ENCODE results near the gene HNF1B. TPM values are rescaled to one million over a fixed set of nuclear protein-coding genes. Genes with fewer than 3 reads are reported as not detected.
"Not testable (repeated sequence)": the region's sequence is repeated elsewhere in the genome, so short reads cannot be mapped to it uniquely, and the experiment has no call there.

Gene HNF1B
- total RNA-seq, 1 experiment from 2014 or later, result not detected

DNA sequence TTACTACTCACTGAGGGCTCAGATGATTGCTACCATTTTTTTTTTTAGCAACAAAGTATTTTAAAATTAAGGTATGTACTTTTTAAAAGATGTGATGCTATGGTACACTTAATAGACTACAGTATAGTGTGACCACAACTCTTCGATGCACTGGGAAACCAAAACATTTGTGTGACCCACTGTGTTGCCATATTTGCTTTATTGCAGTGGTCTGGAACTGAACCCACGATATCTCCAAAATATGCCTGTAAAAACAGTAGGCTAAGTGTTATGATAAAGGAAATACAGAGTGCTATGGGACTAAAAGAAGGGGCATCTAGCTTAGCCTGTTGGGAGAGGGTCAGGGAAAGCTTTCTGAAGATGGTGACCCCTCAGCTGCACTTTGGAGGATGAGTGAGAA is 41.6 kb upstream of the HNF1B start:
- Mint-ChIP-seq H3K27ac (ENCODE audit: low read depth, unreplicated experiment) (no peak overlapping the region), H3K9me3 (ENCODE audit: unreplicated experiment) (peaks cover 7% of the 10 kb centered on the region), H3K4me3 (ENCODE audit: unreplicated experiment) (no peak overlapping the region), H3K36me3 (ENCODE audit: insufficient read depth, unreplicated experiment) (no peaks in the 10 kb centered on the region), H3K27me3 (ENCODE audit: insufficient read depth, unreplicated experiment) (peaks cover 41% of the 10 kb centered on the region), H3K4me1 (ENCODE audit: insufficient read depth, unreplicated experiment) (no peaks in the 10 kb centered on the region)
- CTCF ChIA-PET, result no interaction called here
- TF ChIP-seq, protein P1, sequence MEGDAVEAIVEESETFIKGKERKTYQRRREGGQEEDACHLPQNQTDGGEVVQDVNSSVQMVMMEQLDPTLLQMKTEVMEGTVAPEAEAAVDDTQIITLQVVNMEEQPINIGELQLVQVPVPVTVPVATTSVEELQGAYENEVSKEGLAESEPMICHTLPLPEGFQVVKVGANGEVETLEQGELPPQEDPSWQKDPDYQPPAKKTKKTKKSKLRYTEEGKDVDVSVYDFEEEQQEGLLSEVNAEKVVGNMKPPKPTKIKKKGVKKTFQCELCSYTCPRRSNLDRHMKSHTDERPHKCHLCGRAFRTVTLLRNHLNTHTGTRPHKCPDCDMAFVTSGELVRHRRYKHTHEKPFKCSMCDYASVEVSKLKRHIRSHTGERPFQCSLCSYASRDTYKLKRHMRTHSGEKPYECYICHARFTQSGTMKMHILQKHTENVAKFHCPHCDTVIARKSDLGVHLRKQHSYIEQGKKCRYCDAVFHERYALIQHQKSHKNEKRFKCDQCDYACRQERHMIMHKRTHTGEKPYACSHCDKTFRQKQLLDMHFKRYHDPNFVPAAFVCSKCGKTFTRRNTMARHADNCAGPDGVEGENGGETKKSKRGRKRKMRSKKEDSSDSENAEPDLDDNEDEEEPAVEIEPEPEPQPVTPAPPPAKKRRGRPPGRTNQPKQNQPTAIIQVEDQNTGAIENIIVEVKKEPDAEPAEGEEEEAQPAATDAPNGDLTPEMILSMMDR (IDR thresholded peaks at IDR 0.05; ENCODE audit: unreplicated experiment), result no peak
- no peak for DNase-seq (ENCODE audit: unreplicated experiment)
- intact Hi-C loops (cut with micrococcal nuclease), result no loop called here
- no TSS peak for BruUV-seq (replicated peaks)
- POLR2A ChIA-PET, result interaction anchor here (0.9 kb wide), 1 partner anchor 138 kb away, joined by 3 read pairs; no protein-coding TSS in a partner anchor

DNA sequence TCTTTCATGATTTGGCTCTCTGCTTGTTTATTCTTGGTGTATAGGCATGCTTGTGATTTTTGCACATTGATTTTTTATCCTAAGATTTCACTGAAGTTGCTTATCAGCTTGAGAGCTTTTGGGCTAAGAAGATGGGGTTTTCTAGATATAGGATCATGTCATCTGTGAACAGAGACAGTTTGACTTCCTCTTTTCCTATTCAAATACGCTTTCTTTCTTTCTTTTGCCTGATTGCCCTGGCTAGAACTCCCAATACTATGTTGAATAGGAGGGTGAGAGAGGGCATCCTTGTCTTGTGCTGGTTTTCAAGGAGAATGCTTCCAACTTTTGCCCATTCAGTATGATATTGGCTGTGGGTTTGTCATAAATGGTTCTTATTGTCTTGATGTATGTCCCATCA is 37.6 kb upstream of the HNF1B start:
- DNase-seq (ENCODE audit: unreplicated experiment); H3K4me1 Mint-ChIP-seq (ENCODE audit: insufficient read depth, unreplicated experiment); BruUV-seq (replicated peaks); H3K27ac Mint-ChIP-seq (ENCODE audit: low read depth, unreplicated experiment); intact Hi-C loops (cut with micrococcal nuclease); H3K4me3 Mint-ChIP-seq (ENCODE audit: unreplicated experiment); H3K36me3 Mint-ChIP-seq (ENCODE audit: insufficient read depth, unreplicated experiment); POLR2A ChIA-PET; H3K9me3 Mint-ChIP-seq (ENCODE audit: unreplicated experiment): not testable (repeated sequence)
- H3K27me3 Mint-ChIP-seq (ENCODE audit: insufficient read depth, unreplicated experiment), result peaks cover 30% of the 10 kb centered on the region
- CTCF ChIA-PET, result interaction anchor here (0.7 kb wide), 2 partner anchors 133 to 551 kb away, joined by 3 read pairs; no protein-coding TSS in a partner anchor

DNA sequence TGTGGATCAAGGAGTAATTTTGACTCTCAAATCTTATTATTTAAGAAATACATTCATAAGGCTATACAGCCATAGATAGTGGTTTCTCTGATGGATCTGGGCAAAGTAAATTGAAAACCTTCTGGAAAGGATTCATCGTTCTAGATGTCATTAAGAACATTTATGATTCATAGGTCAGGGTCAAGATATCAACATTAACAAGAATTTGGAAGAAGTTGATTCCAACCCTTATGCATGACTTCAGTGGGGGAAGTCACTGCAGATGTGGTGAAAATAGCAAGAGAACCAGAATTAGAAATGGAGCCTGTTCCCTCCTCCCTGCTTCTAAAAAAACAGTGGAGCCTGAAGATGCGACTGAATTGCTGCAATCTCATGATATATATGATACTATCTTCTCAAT is 36.6 kb upstream of the HNF1B start:
- BruUV-seq (replicated peaks), result no TSS peak

DNA sequence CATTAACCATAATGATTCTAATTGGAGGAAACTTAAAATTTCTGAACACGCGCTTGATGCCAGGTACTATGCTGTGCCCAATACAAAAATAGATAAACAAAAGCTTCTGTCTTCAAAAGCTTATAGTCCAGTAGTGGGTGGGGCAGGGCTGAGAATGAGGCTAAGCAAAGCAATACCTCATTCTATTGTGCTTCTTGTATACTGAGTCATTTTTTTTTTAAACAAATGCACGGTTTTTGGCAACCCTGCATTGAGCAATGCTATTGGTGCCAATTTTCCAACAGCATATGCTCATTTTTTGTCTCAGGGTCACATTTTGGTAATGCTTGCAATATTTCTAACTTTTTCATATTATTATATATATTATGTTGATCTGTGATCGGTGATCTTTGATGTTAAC is 34.7 kb upstream of the HNF1B start:
- intact Hi-C loops (cut with micrococcal nuclease), result no loop called here
- DNase-seq (ENCODE audit: unreplicated experiment), result peak; percentile 57

More for the DNA sequence above, 36.6 kb upstream of the HNF1B start:
- Mint-ChIP-seq H3K9me3 (ENCODE audit: unreplicated experiment) (peaks cover 7% of the 10 kb centered on the region), H3K4me1 (ENCODE audit: insufficient read depth, unreplicated experiment) (no peaks in the 10 kb centered on the region), H3K4me3 (ENCODE audit: unreplicated experiment) (no peak overlapping the region), H3K36me3 (ENCODE audit: insufficient read depth, unreplicated experiment) (no peaks in the 10 kb centered on the region), H3K27me3 (ENCODE audit: insufficient read depth, unreplicated experiment) (peaks cover 30% of the 10 kb centered on the region), H3K27ac (ENCODE audit: low read depth, unreplicated experiment) (no peak overlapping the region)
- no peak for DNase-seq (ENCODE audit: unreplicated experiment)
- ChIA-PET CTCF (no interaction called here), POLR2A (no interaction called here)
- TF ChIP-seq, protein P1 (IDR thresholded peaks at IDR 0.05; ENCODE audit: unreplicated experiment), result no peak
- intact Hi-C loops (cut with micrococcal nuclease), result no loop called here

More for the DNA sequence above, 34.7 kb upstream of the HNF1B start:
- POLR2A ChIA-PET, result interaction anchor here (1.5 kb wide), 1 partner anchor 12 kb away, joined by 6 read pairs; no protein-coding TSS in a partner anchor
- Mint-ChIP-seq H3K9me3 (ENCODE audit: unreplicated experiment) (peaks cover 7% of the 10 kb centered on the region), H3K4me1 (ENCODE audit: insufficient read depth, unreplicated experiment) (no peaks in the 10 kb centered on the region), H3K27ac (ENCODE audit: low read depth, unreplicated experiment) (no peak overlapping the region), H3K36me3 (ENCODE audit: insufficient read depth, unreplicated experiment) (no peaks in the 10 kb centered on the region), H3K4me3 (ENCODE audit: unreplicated experiment) (no peak overlapping the region), H3K27me3 (ENCODE audit: insufficient read depth, unreplicated experiment) (peaks cover 25% of the 10 kb centered on the region)
- CTCF ChIA-PET, result interaction anchor here (1.3 kb wide), 1 partner anchor 11 kb away, joined by 4 read pairs; no protein-coding TSS in a partner anchor
- TF ChIP-seq, protein P1 (IDR thresholded peaks at IDR 0.05; ENCODE audit: unreplicated experiment), result no peak
- no TSS peak for BruUV-seq (replicated peaks)

Data from MCF 10A (cell line).